CD4-positive, alpha-beta T cell treated with Interleukin-10 for 1 hour (primary cell): ENCODE measurements around the gene BEST2.

Source experiments
- DNase-seq: peaks from one replicate; pipeline ENCODE4 v3.0.0-alpha.2; 2020

Gene BEST2

GRCh38 chr19:12731337-12731736, 20.3 kb upstream of the BEST2 start:
- no peak for DNase-seq

GRCh38 chr19:12733369-12734214, 18.0 kb upstream of the BEST2 start:
- peak; percentile 55 for DNase-seq

- peak; percentile 90 for DNase-seq
Observed at GRCh38 chr19:12736995-12737834, 14.4 kb upstream of the BEST2 start, which contains the start of gene GET3. GET3 (plus strand) TSS chr19:12737497; CDS start chr19:12737506, 9 bp downstream.

GRCh38 chr19:12737835-12738351, 13.7 kb upstream of the BEST2 start:
- DNase-seq: no peak

GRCh38 chr19:12745166-12745897, 6.3 kb upstream of the BEST2 start:
- DNase-seq: no peak

DNA sequence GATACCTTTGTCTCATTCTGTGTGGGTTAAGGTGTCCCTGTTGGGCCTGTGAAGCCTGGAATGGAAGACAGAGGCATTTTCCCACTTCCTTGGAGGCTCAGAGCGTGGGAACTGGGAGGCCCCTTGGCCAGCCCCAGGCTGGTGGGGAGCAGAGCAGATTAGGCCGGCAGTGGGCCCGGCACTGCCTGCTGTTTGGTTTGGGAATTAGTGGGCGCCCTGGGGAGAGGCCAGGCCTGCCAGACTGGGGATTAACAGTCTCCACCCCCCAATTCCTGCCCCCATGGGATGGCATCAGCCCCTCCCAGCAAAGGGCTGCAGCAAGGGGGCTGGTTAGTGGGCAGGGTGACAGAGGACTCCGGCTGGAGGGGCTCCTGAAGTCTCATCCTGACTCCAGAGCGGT, 3.1 kb upstream of the BEST2 start:
- no peak for DNase-seq

- DNase-seq: no peak
Observed at GRCh38 chr19:12749938-12750521, 1.6 kb upstream of the BEST2 start.

DNA sequence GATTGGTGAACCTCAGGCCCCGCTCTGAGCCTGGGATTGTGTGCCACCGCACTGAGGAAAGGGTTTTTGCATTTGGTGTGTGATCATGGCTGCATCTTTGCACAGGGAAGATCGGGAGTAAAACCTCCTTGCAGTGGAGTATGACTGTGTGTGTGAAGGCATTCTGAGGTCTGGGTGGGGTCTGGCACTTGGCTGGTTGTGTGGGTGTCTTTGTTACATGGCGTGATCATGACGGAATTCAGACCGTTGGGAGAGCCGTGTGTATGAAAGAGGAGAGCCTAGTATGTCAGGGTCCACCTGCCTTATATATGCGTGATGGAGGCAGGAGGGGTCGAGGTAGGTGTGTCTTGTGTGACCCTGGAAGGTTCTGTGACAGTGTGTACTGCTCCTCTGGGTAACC, 740 bp upstream of the BEST2 start:
- DNase-seq: no peak

- no peak for DNase-seq
Observed at GRCh38 chr19:12752056-12752781, 628 bp downstream of the BEST2 start.

- no peak for DNase-seq
Observed at GRCh38 chr19:12754465-12755196, 3.0 kb downstream of the BEST2 start.

- DNase-seq: no peak
Observed at GRCh38 chr19:12756150-12756883, 4.7 kb downstream of the BEST2 start.

- peak; percentile 67 for DNase-seq
Observed at GRCh38 chr19:12757544-12758274, 6.1 kb downstream of the BEST2 start.

DNA sequence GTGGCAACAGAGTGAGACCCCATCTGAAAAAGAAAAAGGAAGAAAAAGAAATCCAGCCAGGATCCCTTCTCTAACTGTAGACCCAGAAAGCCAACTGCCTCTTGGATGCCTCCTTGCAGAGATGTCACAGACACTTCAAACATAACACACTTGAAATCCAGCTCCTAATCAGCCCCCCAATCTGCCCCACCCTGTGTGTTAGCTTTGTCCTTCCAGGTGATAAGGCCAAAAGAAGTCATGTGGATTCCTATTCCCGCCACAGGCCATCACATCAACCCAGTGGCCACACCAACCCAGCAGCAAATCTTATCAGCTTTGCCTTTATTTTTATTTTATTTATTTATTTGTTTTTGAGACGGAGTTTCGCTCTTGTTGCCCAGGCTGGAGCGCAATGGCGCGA, 8.1 kb downstream of the BEST2 start:
- no peak for DNase-seq

DNA sequence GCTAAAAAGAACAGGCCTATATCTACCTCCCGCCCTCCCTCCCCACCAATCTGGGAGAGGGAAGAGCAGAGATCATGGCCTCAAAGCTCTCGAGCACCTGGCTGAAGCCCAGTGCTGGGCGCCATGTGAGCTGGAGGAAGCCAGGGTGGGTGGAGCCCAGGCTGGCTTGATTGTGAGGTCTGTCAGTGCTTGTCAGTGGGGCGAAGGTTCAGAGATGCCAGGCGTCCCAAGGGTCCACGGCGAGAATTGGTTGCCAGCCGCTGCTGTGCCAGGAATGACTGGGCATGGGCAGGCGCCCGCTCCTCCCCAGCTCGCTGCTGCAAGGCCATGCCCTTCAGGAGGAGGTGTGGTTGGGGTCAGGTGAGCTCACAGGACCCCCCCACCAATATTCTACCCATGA, 11.5 kb downstream of the BEST2 start:
- no peak for DNase-seq

DNA sequence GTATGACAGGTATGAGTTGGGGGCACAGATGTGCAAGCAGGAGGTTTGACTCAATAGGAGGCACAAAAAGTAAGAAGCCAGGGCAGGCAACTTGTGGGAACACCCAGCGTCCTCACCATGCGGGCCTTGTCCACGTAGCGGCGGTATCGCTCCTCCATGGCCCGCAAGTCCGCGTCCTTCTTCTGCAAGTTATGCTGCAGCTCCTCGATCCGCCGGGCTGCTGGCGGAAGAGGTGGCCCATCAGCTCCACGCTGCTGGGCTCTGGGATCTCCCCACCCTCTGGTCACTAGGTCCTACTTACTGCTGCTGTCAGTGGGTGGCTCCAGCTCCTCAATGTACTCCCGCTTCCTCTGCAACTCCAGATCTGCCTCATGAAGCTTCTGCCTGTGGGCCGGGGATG, 13.1 kb downstream of the BEST2 start:
- no peak for DNase-seq

DNA sequence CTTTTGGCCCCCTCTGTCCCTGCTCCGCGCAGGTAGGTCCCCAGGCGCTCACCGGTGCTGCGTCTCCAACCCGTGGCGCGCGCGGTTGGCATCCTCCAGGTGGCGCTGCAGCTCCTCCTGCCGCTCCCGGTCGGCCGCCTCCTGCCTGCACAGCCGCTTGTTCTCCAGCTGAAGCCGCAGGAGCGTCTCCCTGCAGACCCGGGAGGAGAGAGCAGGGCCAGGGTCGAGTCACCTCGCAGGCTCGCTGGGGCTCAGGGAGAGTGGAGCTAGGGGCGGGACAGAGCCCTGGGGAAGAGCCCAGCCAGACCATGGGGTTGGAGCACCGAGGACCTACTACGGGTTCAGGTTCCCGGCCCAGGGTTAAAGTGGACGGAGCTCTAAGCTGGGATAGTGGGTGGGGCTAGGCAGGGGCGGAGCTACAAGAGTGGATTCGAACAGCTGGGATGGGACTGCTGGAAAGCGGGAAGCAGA, 14.5 kb downstream of the BEST2 start:
- peak; percentile 86 for DNase-seq

GRCh38 chr19:12767150-12767549, 15.6 kb downstream of the BEST2 start:
- no peak for DNase-seq

- DNase-seq: no peak
Observed at GRCh38 chr19:12767666-12768065, 16.1 kb downstream of the BEST2 start.

- DNase-seq: peak; percentile 80
Observed at GRCh38 chr19:12769689-12770088, 18.1 kb downstream of the BEST2 start.

- no peak for DNase-seq
Observed at GRCh38 chr19:12770922-12771321, 19.3 kb downstream of the BEST2 start.
